Nephron (organoid): ENCODE measurements around the gene PLXNB3.

Experiments used
- H3K27ac Mint-ChIP-seq, 3 experiments: 2 replicates each; pipeline ENCODE4 v1.8.0; 2020; ENCODE audit warnings: mixed read lengths in 3 of 3, mild to moderate bottlenecking in 2 of 3, moderate library complexity in 1 of 3
- H3K27me3 Mint-ChIP-seq: 2 replicates; pipeline ENCODE4 v1.8.0; 2021; ENCODE audit warnings: low read depth, mild to moderate bottlenecking, moderate library complexity, mixed read lengths
- H3K36me3 Mint-ChIP-seq: 2 replicates; pipeline ENCODE4 v1.8.0; 2020; ENCODE audit warnings: low read depth, mixed read lengths
- H3K4me1 Mint-ChIP-seq: 2 replicates; pipeline ENCODE4 v1.8.0; 2020; ENCODE audit warnings: mixed read lengths
- H3K4me3 Mint-ChIP-seq, 3 experiments: 2 replicates each; pipeline ENCODE4 v1.8.0; 2020; ENCODE audit warnings: mild to moderate bottlenecking in 3 of 3, mixed read lengths in 3 of 3, moderate library complexity in 2 of 3
- H3K9me3 Mint-ChIP-seq: 2 replicates; pipeline ENCODE4 v1.8.0; 2020; ENCODE audit warnings: mixed read lengths
- TF ChIP-seq, protein P1 (sequence below), 3 experiments: fragments of 200-600 bp; sonication (generic); IDR thresholded peaks; one replicate each; pipeline ENCODE4 v1.5.0; 2021; ENCODE audit warnings: antibody characterized with exemption in 3 of 3; ENCODE audit not compliant: unreplicated experiment in 3 of 3

The PLXNB3 gene

DNA sequence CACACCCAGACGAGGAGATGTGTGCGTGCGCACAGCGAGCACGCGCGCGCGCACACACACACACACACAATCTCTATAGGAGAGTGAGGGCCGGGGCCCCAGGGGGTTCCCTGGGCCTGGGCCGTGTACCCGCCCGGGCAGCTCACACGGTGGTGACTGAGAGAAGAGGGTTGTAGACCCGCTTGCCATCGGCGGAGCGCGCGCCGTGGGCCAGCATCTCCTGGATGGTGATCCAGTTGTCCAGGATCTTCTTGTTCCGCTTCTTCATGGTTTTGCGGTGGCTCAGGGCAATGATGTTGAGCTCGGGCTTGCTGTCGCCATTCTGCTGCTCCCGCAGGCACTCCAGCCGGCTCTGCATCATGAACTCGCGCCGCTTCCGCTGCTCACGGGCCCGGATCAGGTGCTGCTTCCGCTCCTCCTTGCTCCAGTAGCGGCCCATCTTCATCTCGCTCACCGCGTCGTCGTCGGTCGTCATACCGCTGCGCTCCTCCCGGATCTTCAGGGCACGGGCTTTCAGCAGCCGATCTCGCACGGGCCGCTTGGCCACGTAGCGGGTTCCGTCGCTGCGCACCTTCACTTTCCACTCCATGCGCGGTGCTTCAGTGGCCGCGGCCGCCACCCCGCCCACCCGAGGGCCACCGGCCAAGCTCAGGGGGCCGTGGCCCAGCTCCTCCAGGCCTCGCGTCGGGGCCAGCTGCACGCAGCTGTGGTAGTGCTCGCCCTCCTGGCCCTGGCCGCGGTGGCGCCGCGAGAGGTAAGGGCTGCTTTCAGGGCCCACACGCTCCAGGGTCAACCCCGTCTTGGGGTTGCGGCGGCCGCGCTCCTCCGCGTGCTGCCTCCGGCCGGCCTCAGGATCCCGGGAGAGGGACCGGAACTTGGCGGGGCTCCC, 39.4 kb downstream of the PLXNB3 start:
- peaks cover 10% of the 10 kb centered on the region for H3K9me3 Mint-ChIP-seq
- peaks cover 4% of the 10 kb centered on the region for H3K27me3 Mint-ChIP-seq
- TF ChIP-seq, protein P1, sequence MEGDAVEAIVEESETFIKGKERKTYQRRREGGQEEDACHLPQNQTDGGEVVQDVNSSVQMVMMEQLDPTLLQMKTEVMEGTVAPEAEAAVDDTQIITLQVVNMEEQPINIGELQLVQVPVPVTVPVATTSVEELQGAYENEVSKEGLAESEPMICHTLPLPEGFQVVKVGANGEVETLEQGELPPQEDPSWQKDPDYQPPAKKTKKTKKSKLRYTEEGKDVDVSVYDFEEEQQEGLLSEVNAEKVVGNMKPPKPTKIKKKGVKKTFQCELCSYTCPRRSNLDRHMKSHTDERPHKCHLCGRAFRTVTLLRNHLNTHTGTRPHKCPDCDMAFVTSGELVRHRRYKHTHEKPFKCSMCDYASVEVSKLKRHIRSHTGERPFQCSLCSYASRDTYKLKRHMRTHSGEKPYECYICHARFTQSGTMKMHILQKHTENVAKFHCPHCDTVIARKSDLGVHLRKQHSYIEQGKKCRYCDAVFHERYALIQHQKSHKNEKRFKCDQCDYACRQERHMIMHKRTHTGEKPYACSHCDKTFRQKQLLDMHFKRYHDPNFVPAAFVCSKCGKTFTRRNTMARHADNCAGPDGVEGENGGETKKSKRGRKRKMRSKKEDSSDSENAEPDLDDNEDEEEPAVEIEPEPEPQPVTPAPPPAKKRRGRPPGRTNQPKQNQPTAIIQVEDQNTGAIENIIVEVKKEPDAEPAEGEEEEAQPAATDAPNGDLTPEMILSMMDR (IDR thresholded peaks at IDR 0.05; ENCODE audit: unreplicated experiment in 3 of 3), result no peak
- H3K27ac Mint-ChIP-seq, result no peak overlapping the region
- peaks cover 5% of the 10 kb centered on the region for H3K36me3 Mint-ChIP-seq
- H3K4me1 Mint-ChIP-seq, result no peaks in the 10 kb centered on the region
- no peak overlapping the region for H3K4me3 Mint-ChIP-seq

DNA sequence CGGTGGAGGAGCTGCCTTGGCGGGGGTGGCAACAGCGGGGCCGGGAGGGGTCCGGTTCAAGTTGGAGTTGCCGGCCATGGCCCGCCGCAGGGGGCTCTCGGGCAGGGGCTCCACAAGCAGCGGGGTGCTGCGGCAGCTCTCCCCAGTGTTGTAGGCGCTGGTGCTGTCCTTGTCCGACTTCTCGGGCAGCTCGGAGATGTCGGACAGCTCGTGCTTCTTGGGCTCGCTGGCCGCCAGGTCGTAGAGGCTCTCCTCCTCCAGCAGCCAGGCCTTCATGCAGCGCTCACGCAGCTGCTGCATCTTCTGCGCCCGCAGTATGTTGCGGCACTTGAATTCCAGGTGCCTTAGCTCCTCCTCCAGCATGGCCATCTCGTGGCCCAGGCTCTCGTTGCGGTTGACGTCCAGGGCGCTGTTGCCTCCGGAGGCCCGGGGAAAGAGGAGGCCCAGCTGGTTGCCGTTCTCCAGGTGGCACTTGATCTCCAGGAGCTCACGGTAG, 40.1 kb downstream of the PLXNB3 start:
- peaks cover 4% of the 10 kb centered on the region for H3K27me3 Mint-ChIP-seq
- no peaks in the 10 kb centered on the region for H3K36me3 Mint-ChIP-seq
- H3K9me3 Mint-ChIP-seq, result peaks cover 13% of the 10 kb centered on the region
- no peak overlapping the region for H3K4me3 Mint-ChIP-seq
- TF ChIP-seq, protein P1 (IDR thresholded peaks at IDR 0.05; ENCODE audit: unreplicated experiment in 3 of 3), result no peak
- H3K4me1 Mint-ChIP-seq, result no peaks in the 10 kb centered on the region
- no peak overlapping the region for H3K27ac Mint-ChIP-seq

DNA sequence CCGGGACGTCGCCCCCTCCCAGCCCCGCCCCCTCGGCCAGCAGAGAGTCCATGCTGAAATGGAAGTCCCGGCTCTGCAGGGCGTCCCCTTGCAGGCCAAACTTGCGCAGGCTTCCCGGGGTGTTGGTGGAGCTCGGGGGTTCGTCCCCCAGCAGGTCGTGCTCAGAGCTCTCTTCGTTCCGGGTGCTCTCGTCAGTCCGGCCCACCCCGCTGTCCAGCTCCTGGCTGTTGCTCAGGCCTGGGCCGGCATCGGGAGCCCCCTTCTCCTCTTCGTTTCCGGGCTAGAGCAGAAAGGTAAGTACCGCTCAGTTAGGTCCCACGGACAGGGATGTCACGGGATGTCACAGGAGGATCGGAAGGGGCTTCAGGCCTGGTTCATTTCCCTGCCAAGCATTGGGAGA, 40.6 kb downstream of the PLXNB3 start:
- H3K27me3 Mint-ChIP-seq, result peaks cover 4% of the 10 kb centered on the region
- H3K9me3 Mint-ChIP-seq, result peaks cover 13% of the 10 kb centered on the region
- no peaks in the 10 kb centered on the region for H3K36me3 Mint-ChIP-seq
- H3K4me1 Mint-ChIP-seq, result no peaks in the 10 kb centered on the region
- H3K27ac Mint-ChIP-seq, result no peak overlapping the region
- no peak overlapping the region for H3K4me3 Mint-ChIP-seq
- TF ChIP-seq, protein P1 (IDR thresholded peaks at IDR 0.05; ENCODE audit: unreplicated experiment in 3 of 3), result no peak

DNA sequence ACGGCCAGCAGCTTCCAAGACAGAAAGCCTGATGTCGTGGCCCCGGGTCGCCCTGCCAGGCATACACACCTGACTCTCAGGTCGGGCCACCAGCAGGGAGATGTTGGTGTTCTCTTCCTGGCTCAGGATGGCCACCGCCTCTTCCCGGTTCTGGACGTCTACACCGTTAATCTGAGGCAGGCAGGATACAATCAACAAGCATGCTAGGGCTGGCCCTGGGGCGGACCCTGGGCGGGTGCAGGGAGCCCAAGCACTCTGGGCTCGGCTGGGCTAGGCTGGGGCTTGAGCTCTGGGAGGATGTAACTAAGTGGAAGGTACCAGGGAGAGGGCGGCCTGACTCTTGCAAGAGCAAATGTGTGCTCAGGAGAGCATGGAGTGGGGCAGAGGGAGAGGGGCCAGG, 41.4 kb downstream of the PLXNB3 start:
- no peak overlapping the region for H3K4me3 Mint-ChIP-seq
- H3K27ac Mint-ChIP-seq, result no peak overlapping the region
- TF ChIP-seq, protein P1 (IDR thresholded peaks at IDR 0.05; ENCODE audit: unreplicated experiment in 3 of 3), result no peak
- no peaks in the 10 kb centered on the region for H3K4me1 Mint-ChIP-seq
- peaks cover 4% of the 10 kb centered on the region for H3K27me3 Mint-ChIP-seq
- peaks cover 13% of the 10 kb centered on the region for H3K9me3 Mint-ChIP-seq
- H3K36me3 Mint-ChIP-seq, result no peaks in the 10 kb centered on the region

DNA sequence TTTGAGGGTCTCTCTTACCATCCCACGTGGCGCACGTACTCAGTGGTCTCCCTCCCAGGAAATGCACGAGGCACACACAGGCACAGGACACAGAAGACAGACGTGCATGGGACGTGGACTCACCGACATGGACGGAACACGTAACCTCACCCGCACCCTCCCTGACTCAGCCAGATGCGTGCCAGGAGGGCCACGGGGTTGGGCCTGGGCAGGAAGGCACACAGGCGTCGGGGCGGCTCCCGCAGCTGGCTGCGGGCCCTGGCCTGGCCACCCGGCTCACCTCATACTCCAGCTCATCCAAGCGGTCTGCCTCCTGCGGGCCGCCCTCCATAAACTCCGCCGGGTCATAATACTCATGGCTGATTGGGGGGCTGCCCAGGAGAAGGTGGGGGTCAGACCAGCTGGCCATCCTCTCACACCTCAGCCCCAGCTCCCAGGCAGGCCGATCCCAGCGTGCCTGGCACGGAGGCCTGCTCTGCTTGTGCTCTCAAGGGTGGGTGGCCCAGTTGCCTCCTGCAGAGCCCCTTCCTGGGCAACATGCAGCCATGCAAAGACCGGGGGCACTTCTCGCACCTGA, 43.0 kb downstream of the PLXNB3 start:
- TF ChIP-seq, protein P1 (IDR thresholded peaks at IDR 0.05; ENCODE audit: unreplicated experiment in 3 of 3), result no peak
- H3K27me3 Mint-ChIP-seq, result peaks cover 4% of the 10 kb centered on the region
- H3K9me3 Mint-ChIP-seq, result peaks cover 22% of the 10 kb centered on the region
- H3K4me3 Mint-ChIP-seq, result no peak overlapping the region
- H3K27ac Mint-ChIP-seq, result no peak overlapping the region
- H3K4me1 Mint-ChIP-seq, result no peaks in the 10 kb centered on the region
- no peaks in the 10 kb centered on the region for H3K36me3 Mint-ChIP-seq
